CD4-positive, alpha-beta T cell treated with Interleukin-15 for 1 hour (primary cell): Measurements from ENCODE around the gene UPK3B.
"Not testable (repeated sequence)": the region's sequence is repeated elsewhere in the genome, so short reads cannot be mapped to it uniquely, and the experiment has no call there.

Experiments
- DNase-seq: peaks from one replicate; pipeline ENCODE4 v3.0.0-alpha.2; 2020

Gene UPK3B

GRCh38 chr7:76509931-76510877 is at the start of gene UPK3B:
UPK3B (plus strand) TSS chr7:76510552; CDS start chr7:76510653, 101 bp downstream.
- DNase-seq = peak; percentile 17

- not testable (repeated sequence) for DNase-seq
Measured at GRCh38 chr7:76460767-76461166, 49.6 kb upstream of the UPK3B start.

- peak; percentile 23 for DNase-seq
Measured at GRCh38 chr7:76461464-76462101, 48.8 kb upstream of the UPK3B start, which contains the start of gene DTX2. DTX2 (plus strand) TSS chr7:76461709; CDS start chr7:76480510, 18,801 bp downstream.

GRCh38 chr7:76462271-76462882 is 48.0 kb upstream of the UPK3B start:
- not testable (repeated sequence) for DNase-seq

- DNase-seq = not testable (repeated sequence)
Measured at GRCh38 chr7:76464959-76465358, 45.4 kb upstream of the UPK3B start.

GRCh38 chr7:76465950-76466349 is 44.4 kb upstream of the UPK3B start:
- not testable (repeated sequence) for DNase-seq

- not testable (repeated sequence) for DNase-seq
Measured at GRCh38 chr7:76467743-76468404, 42.5 kb upstream of the UPK3B start.

- not testable (repeated sequence) for DNase-seq
Measured at GRCh38 chr7:76471556-76472221, 38.7 kb upstream of the UPK3B start.

GRCh38 chr7:76473097-76473496 is 37.3 kb upstream of the UPK3B start:
- DNase-seq = not testable (repeated sequence)

GRCh38 chr7:76476280-76476679 is 34.1 kb upstream of the UPK3B start:
- not testable (repeated sequence) for DNase-seq

- DNase-seq = not testable (repeated sequence)
Measured at GRCh38 chr7:76476742-76477474, 33.4 kb upstream of the UPK3B start.

- not testable (repeated sequence) for DNase-seq
Measured at GRCh38 chr7:76479628-76480027, 30.7 kb upstream of the UPK3B start.

- not testable (repeated sequence) for DNase-seq
Measured at GRCh38 chr7:76480403-76481253, 29.7 kb upstream of the UPK3B start.

- not testable (repeated sequence) for DNase-seq
Measured at GRCh38 chr7:76482660-76483059, 27.7 kb upstream of the UPK3B start.

GRCh38 chr7:76483081-76483480 is 27.3 kb upstream of the UPK3B start:
- DNase-seq = not testable (repeated sequence)

GRCh38 chr7:76484456-76484855 is 25.9 kb upstream of the UPK3B start:
- not testable (repeated sequence) for DNase-seq

GRCh38 chr7:76485822-76486610 is 24.3 kb upstream of the UPK3B start:
- DNase-seq = not testable (repeated sequence)

GRCh38 chr7:76486618-76487017 is 23.7 kb upstream of the UPK3B start:
- DNase-seq = peak; percentile 44

- DNase-seq = not testable (repeated sequence)
Measured at GRCh38 chr7:76487969-76488368, 22.4 kb upstream of the UPK3B start.
